Smooth muscle cell (in vitro differentiated cells): Measurements from ENCODE around the gene RPL18A. TPM values are rescaled to one million over a fixed set of nuclear protein-coding genes. Genes with fewer than 3 reads are reported as not detected.

Experiments used
- DNase-seq: peaks from one replicate; lab custom pipeline; 2025; ENCODE audit not compliant: unreplicated experiment; lab: John Stamatoyannopoulos, UW
- H2AFZ ChIP-seq: fragments of 200-600 bp; sonication (generic); 2 replicates; pipeline ENCODE4 v1.6.0; 2016; ENCODE audit warnings: antibody characterized with exemption, low read depth, mild to moderate bottlenecking
- H3F3A ChIP-seq: fragments of 200-600 bp; sonication (generic); 2 replicates; pipeline ENCODE4 v1.6.0; 2017; ENCODE audit warnings: antibody characterized with exemption, low read depth
- H3K27ac ChIP-seq: fragments of 200-600 bp; sonication (generic); 2 replicates; pipeline ENCODE4 v1.5.1; 2016; ENCODE audit warnings: low read depth, mild to moderate bottlenecking
- H3K27me3 ChIP-seq: fragments of 200-600 bp; sonication (generic); 2 replicates; pipeline ENCODE4 v1.6.1; 2016; ENCODE audit warnings: low read depth, mild to moderate bottlenecking
- H3K36me3 ChIP-seq: fragments of 200-600 bp; sonication (generic); 2 replicates; pipeline ENCODE4 v1.5.1; 2016; ENCODE audit warnings: low read depth
- H3K4me1 ChIP-seq: fragments of 200-600 bp; sonication (generic); 2 replicates; pipeline ENCODE4 v1.5.1; 2016; ENCODE audit warnings: low read depth
- H3K4me2 ChIP-seq: fragments of 200-600 bp; sonication (generic); 2 replicates; pipeline ENCODE4 v1.6.0; 2016; ENCODE audit warnings: mild to moderate bottlenecking
- H3K4me3 ChIP-seq: fragments of 200-600 bp; sonication (generic); 2 replicates; pipeline ENCODE4 v1.5.1; 2016; ENCODE audit warnings: mild to moderate bottlenecking
- H3K79me2 ChIP-seq: fragments of 200-600 bp; sonication (generic); 2 replicates; pipeline ENCODE4 v1.6.0; 2016; ENCODE audit warnings: low read depth, mild to moderate bottlenecking
- H3K9ac ChIP-seq: fragments of 200-600 bp; sonication (generic); 2 replicates; pipeline ENCODE4 v1.6.0; 2016; ENCODE audit warnings: low read depth
- H3K9me3 ChIP-seq: fragments of 200-600 bp; sonication (generic); replicated peaks from 2 replicates; pipeline ENCODE4 v1.5.1; 2016; ENCODE audit warnings: low read depth
- H4K20me1 ChIP-seq: fragments of 200-600 bp; sonication (generic); 2 replicates; pipeline ENCODE4 v1.6.0; 2016; ENCODE audit warnings: low read depth
- CTCF ChIP-seq: fragments of 200-600 bp; sonication (generic); IDR thresholded peaks from 2 replicates; pipeline ENCODE4 v1.5.1; 2017; ENCODE audit warnings: borderline replicate concordance, mild to moderate bottlenecking, antibody characterized with exemption; ENCODE audit not compliant: insufficient read depth, poor library complexity, severe bottlenecking
- WGBS: methylation state at CpG from one replicate; pipeline ENCODE4 v1.1.7; 2016; ENCODE audit warnings: low lambda C conversion rate; 5-methylcytosine and 5-hydroxymethylcytosine counted together
- polyA plus RNA-seq: library from polyadenylated mRNA; unstranded; fragments of >200 nt; fragmentation: Nextera tagmentation; extraction: Ambion mirVana; gene quantifications from 2 replicates; pipeline ENCODE4 v1.2.1, GENCODE V29; 2016
- total RNA-seq: library from RNA; depleted of rRNA; stranded (reverse); fragments of >200 nt; gene quantifications from 2 replicates; pipeline ENCODE4 v1.2.3, GENCODE V29; 2014

Gene RPL18A
- total and polyA plus RNA-seq, 2 experiments from 2014 or later = 867 to 1,267 TPM

DNA sequence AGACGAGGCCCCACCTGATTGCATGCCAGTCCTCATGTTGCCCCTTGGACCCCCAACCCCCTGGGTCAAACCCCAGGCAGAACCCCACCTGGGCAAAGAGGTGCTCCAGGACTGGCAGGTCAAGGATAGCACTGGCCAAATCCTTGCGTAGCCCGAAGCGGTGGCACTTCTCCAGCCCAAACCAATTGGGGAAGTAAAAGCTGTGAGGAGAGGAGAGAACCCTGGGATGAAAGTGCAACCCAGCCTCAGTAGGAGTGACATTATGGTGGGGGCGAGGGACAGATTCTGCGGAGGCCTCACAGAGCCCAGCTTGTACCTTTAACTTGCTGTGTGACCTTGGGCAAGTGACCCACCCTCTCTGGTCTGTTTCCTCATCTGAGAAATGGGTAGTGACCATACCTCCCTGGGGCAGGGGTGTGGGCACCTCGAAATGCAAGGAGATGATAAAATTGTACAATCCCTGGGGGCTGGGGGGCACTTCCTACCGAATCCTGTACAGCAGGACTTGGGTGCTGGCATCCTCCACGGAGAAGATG is 16.4 kb upstream of the RPL18A start:
- Histone ChIP-seq H3K27ac (no peak overlapping the region), H3K4me1 (peaks cover 14% of the 10 kb centered on the region), H3K4me3 (no peak overlapping the region), H3K9ac (no peak overlapping the region), H3F3A (no peaks in the 10 kb centered on the region), H3K9me3 (no peaks in the 10 kb centered on the region), H4K20me1 (no peaks in the 10 kb centered on the region), H3K4me2 (no peak overlapping the region), H2AFZ (no peak overlapping the region), H3K79me2 (no peaks in the 10 kb centered on the region), H3K27me3 (peaks cover 6% of the 10 kb centered on the region), H3K36me3 (no peaks in the 10 kb centered on the region)
- TF ChIP-seq CTCF = no peak
- no peak for DNase-seq
- 93% methylated on average over 9 of the region's 9 CpGs for WGBS

DNA sequence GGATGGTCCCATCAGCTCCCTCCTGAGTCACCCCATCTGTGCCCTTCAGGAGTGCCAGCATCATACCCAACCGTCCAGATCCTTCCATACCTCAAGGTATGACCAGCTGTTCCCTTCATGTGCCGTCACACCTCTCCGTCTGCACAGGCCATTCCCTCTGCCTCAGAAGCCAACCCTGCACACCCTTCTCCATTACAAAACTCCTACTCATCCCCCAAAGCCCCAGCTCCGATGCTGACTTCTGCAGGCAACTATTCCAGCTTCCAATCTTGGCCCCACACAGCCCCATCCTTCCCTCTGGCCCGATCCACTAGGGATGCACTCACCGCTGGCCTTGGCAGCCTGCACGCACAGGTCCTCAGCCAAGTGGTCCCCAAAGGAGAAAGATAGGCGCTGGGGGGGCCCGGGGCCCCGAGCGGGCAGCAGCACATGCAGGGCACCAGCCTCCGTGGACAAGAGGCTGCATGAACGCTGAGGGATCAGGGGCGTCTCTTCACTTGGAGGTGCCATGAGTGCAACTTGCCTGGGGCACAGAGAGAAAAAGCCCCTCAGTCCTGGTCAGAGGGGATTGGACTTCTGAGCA is 15.7 kb upstream of the RPL18A start:
- 94% methylated on average over 14 of the region's 14 CpGs for WGBS
- Histone ChIP-seq H3K79me2 (no peaks in the 10 kb centered on the region), H3K36me3 (no peaks in the 10 kb centered on the region), H3K4me1 (peaks cover 14% of the 10 kb centered on the region), H3K27me3 (peaks cover 6% of the 10 kb centered on the region), H3K9ac (no peak overlapping the region), H2AFZ (no peak overlapping the region), H3F3A (no peaks in the 10 kb centered on the region), H4K20me1 (no peaks in the 10 kb centered on the region), H3K4me2 (no peak overlapping the region), H3K9me3 (no peaks in the 10 kb centered on the region), H3K27ac (no peak overlapping the region), H3K4me3 (no peak overlapping the region)
- TF ChIP-seq CTCF = no peak
- no peak for DNase-seq

DNA sequence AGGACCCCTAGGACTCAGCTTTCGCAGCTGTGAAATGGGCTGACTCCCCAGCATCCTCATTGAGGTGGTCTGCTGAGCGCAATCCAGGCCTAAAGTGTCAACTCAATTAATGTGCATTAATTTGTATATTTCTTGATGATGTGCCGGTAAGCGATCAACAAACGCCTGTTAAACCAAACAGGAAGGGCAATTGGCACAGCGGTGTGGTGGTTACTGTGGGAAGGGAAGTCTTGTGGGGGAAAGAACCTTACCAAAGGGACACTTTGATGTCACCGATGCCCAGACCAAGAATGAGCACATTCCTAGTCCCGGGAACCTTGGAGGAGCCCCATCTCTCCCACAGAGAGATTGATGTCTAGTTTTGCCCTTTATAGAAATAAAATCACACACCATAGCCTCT is 13.6 kb upstream of the RPL18A start:
- H3K4me2 ChIP-seq = no peak overlapping the region
- peaks cover 4% of the 10 kb centered on the region for H3F3A ChIP-seq
- H3K27me3 ChIP-seq = peaks cover under 1% of the 10 kb centered on the region
- 96% methylated on average over 8 of the region's 8 CpGs for WGBS
- no peaks in the 10 kb centered on the region for H3K9me3 ChIP-seq
- no peak for TF ChIP-seq CTCF
- no peaks in the 10 kb centered on the region for H3K36me3 ChIP-seq
- H3K4me1 ChIP-seq = peaks cover 11% of the 10 kb centered on the region
- H3K4me3 ChIP-seq = no peak overlapping the region
- H4K20me1 ChIP-seq = no peaks in the 10 kb centered on the region
- H3K79me2 ChIP-seq = no peaks in the 10 kb centered on the region
- H3K9ac ChIP-seq = no peak overlapping the region
- DNase-seq = no peak
- no peak overlapping the region for H2AFZ ChIP-seq
- no peak overlapping the region for H3K27ac ChIP-seq
